SU-DHL-6 (cell line): Measurements from ENCODE around the gene AQP6.

Source experiments
- H2AFZ ChIP-seq: fragments of 200-600 bp; sonication (generic); 2 replicates; pipeline ENCODE4 v1.6.1; 2014; ENCODE audit warnings: low read depth, mild to moderate bottlenecking, moderate library complexity, mixed read lengths, antibody characterized with exemption, low read length; ENCODE audit not compliant: severe bottlenecking
- H3F3A ChIP-seq: fragments of 200-600 bp; shearing (Covaris generic); 2 replicates; pipeline ENCODE4 v1.6.0; 2016; ENCODE audit warnings: antibody characterized with exemption, mild to moderate bottlenecking; ENCODE audit not compliant: insufficient read depth
- H3K27ac ChIP-seq: fragments of 200-600 bp; sonication (generic); 2 replicates; pipeline ENCODE4 v1.5.1; 2016; ENCODE audit warnings: low read depth, mild to moderate bottlenecking, low read length, moderate library complexity, mixed read lengths
- H3K27me3 ChIP-seq: fragments of 200-600 bp; sonication (generic), shearing (Covaris generic); 2 replicates; pipeline ENCODE4 v1.6.0; 2014; ENCODE audit warnings: mild to moderate bottlenecking, low read length
- H3K36me3 ChIP-seq: fragments of 200-600 bp; sonication (generic); 2 replicates; pipeline ENCODE4 v1.6.1; 2014; ENCODE audit warnings: mild to moderate bottlenecking, low read length, mixed read lengths
- H3K4me2 ChIP-seq: fragments of 300-600, 200-600 bp; shearing (Covaris generic), sonication (generic); 2 replicates; pipeline ENCODE4 v1.6.0; 2014; ENCODE audit warnings: low read length, low read depth, mild to moderate bottlenecking; ENCODE audit not compliant: poor library complexity, severe bottlenecking
- H3K4me3 ChIP-seq: fragments of 200-600 bp; sonication (generic); 2 replicates; pipeline ENCODE4 v1.5.1; 2014; ENCODE audit warnings: antibody characterized with exemption, low read length, mild to moderate bottlenecking, mixed read lengths; ENCODE audit not compliant: insufficient read depth, poor library complexity, severe bottlenecking
- H3K79me2 ChIP-seq: fragments of 200-600 bp; sonication (generic); 2 replicates; pipeline ENCODE4 v1.6.1; 2014; ENCODE audit warnings: mild to moderate bottlenecking, low read length, moderate library complexity; ENCODE audit not compliant: insufficient read depth
- H3K9ac ChIP-seq: fragments of 200-600 bp; sonication (generic); 2 replicates; pipeline ENCODE4 v1.7.0; 2014; ENCODE audit warnings: mild to moderate bottlenecking, low read length
- H3K9me2 ChIP-seq: fragments of 200-600 bp; sonication (generic); replicated peaks from 2 replicates; pipeline ENCODE4 v1.6.1; 2014; ENCODE audit warnings: low read length; ENCODE audit not compliant: insufficient read depth
- H3K9me3 ChIP-seq: fragments of 200-600 bp; sonication (generic); 2 replicates; pipeline ENCODE4 v1.6.1; 2014; ENCODE audit warnings: low read length, mixed read lengths; ENCODE audit not compliant: insufficient read depth
- H4K20me1 ChIP-seq: fragments of 200-600 bp; sonication (generic); 2 replicates; pipeline ENCODE4 v1.6.1; 2014; ENCODE audit warnings: low read depth, mild to moderate bottlenecking, antibody characterized with exemption, low read length, moderate library complexity, mixed read lengths
- CTCF ChIP-seq: fragments of 200-600 bp; sonication (generic); IDR thresholded peaks from one replicate; pipeline ENCODE4 v1.5.1; 2017; ENCODE audit warnings: antibody characterized with exemption, mild to moderate bottlenecking, low read length, moderate library complexity; ENCODE audit not compliant: insufficient read depth, poor library complexity, severe bottlenecking
- EZH2phosphoT487 ChIP-seq: fragments of 200-600 bp; sonication (generic), shearing (Covaris generic); conservative IDR thresholded peaks from 2 replicates; pipeline ENCODE4 v1.6.1; 2018; ENCODE audit warnings: mild to moderate bottlenecking, antibody characterized with exemption, low read length, moderate library complexity, mixed read lengths

The AQP6 gene

GRCh38 chr12:49950273-49951251 is 22.2 kb upstream of the AQP6 start, which contains the start of gene AQP2:
Gene AQP2, plus strand, starts transcription at chr12:49950737. Its CDS starts 94 bp downstream, at chr12:49950831.
- Histone ChIP-seq H3K9me2 (no peaks in the 10 kb centered on the region), H3F3A (no peaks in the 10 kb centered on the region), H3K9ac (no peak within 1 kb of the TSS), H3K36me3 (no peaks in the 10 kb centered on the region), H3K27me3 (no peaks in the 10 kb centered on the region), H4K20me1 (no peaks in the 10 kb centered on the region), H3K9me3 (no peaks in the 10 kb centered on the region), H3K4me2 (no peak within 1 kb of the TSS), H3K27ac (no peak within 1 kb of the TSS), H3K79me2 (no peaks in the 10 kb centered on the region), H3K4me3 (no peak within 1 kb of the TSS), H2AFZ (no peak within 1 kb of the TSS)
- TF ChIP-seq EZH2phosphoT487 (no peak), CTCF (no peak)

DNA sequence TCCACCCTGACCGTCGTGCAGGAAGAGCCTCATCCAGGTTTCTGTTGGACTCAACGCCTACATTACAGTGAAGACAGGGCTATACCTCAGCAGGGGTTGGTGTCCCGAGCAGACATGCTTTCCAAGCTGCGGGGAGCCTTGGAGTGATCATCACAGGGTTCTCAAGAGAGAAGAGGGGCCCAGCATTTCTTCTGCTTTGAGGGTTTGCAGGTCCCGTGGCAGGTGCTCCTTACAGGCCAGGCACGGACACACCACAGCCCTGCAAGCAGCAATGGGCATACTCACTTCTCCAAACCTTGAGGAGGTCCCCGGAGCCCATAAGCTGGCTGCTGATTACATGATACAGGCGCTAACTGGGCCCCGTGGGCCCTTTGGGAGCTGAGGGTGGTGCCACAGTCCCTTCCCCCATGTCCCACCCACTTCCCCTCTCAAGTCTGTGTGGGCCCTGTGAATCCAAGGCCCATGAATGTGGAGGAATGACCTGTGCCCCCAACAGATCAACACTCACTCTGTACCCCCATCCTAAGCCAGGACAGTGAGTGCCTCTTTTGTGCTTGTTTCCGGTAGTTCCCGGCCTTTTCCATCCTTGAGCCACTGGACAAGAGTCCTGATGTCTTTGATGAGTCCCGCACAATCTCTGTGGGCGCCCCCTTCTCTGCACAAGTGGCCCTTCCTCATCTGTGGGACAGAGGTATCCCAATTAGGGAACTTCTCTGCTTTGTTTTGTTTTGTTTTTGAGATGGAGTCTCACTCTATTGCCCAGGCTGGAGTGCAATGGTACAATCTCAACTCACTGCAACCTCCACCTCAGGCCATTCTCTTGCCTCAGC is 21.1 kb upstream of the AQP6 start:
- Histone ChIP-seq H3K27ac (no peak overlapping the region), H4K20me1 (no peaks in the 10 kb centered on the region), H3K79me2 (no peaks in the 10 kb centered on the region), H3K4me2 (no peak overlapping the region), H3K9me3 (no peaks in the 10 kb centered on the region), H2AFZ (no peak overlapping the region), H3K9me2 (no peaks in the 10 kb centered on the region), H3K9ac (no peak overlapping the region), H3K36me3 (no peaks in the 10 kb centered on the region), H3K4me3 (no peak overlapping the region), H3K27me3 (no peaks in the 10 kb centered on the region), H3F3A (no peaks in the 10 kb centered on the region)
- TF ChIP-seq EZH2phosphoT487 (no peak), CTCF (no peak)

- Histone ChIP-seq H3K27ac (no peak overlapping the region), H3K36me3 (no peaks in the 10 kb centered on the region), H2AFZ (no peak overlapping the region), H4K20me1 (no peaks in the 10 kb centered on the region), H3K9me3 (no peaks in the 10 kb centered on the region), H3F3A (no peaks in the 10 kb centered on the region), H3K27me3 (no peaks in the 10 kb centered on the region), H3K79me2 (no peaks in the 10 kb centered on the region), H3K9ac (no peak overlapping the region), H3K4me2 (no peak overlapping the region), H3K9me2 (no peaks in the 10 kb centered on the region), H3K4me3 (no peak overlapping the region)
- no peak for TF ChIP-seq CTCF
- no peak for TF ChIP-seq EZH2phosphoT487
These were observed 20.2 kb upstream of the AQP6 start for GRCh38 chr12:49952391-49953055.
